CD4-positive, alpha-beta T cell treated with Interleukin-2 at 100 ng/mL for 4 hours (primary cell): ENCODE measurements around the gene GGTA1.
A peak's percentile ranks its signal among the peaks of the same experiment; 100 is the strongest.
"Not testable (repeated sequence)": the region's sequence is repeated elsewhere in the genome, so short reads cannot be mapped to it uniquely, and the experiment has no call there.

Experiments
- DNase-seq: peaks from one replicate; pipeline ENCODE4 v3.0.0-alpha.2; 2020; ENCODE audit warnings: low spot score

The GGTA1 gene

GRCh38 chr9:121458449-121458848 is 41.2 kb downstream of the GGTA1 start:
- not testable (repeated sequence) for DNase-seq

GRCh38 chr9:121455527-121456239 is 44.0 kb downstream of the GGTA1 start:
- peak; percentile 15 for DNase-seq

GRCh38 chr9:121454972-121455371 is 44.7 kb downstream of the GGTA1 start:
- no peak for DNase-seq

GRCh38 chr9:121453232-121453892 is 46.3 kb downstream of the GGTA1 start:
- no peak for DNase-seq

GRCh38 chr9:121452085-121452484 is 47.6 kb downstream of the GGTA1 start:
- DNase-seq, result no peak

- no peak for DNase-seq
Observed at GRCh38 chr9:121451586-121451985, 48.1 kb downstream of the GGTA1 start.

GRCh38 chr9:121450241-121450640 is 49.4 kb downstream of the GGTA1 start:
- DNase-seq, result no peak

- no peak for DNase-seq
Observed at GRCh38 chr9:121449786-121450185, 49.9 kb downstream of the GGTA1 start.

- DNase-seq, result no peak
Observed at GRCh38 chr9:121447321-121447834, 52.3 kb downstream of the GGTA1 start.

GRCh38 chr9:121445986-121446385 is 53.7 kb downstream of the GGTA1 start:
- DNase-seq, result no peak

- DNase-seq, result no peak
Observed at GRCh38 chr9:121443981-121444380, 55.7 kb downstream of the GGTA1 start.

GRCh38 chr9:121441165-121441564 is 58.5 kb downstream of the GGTA1 start:
- no peak for DNase-seq

GRCh38 chr9:121439711-121440664 is 59.7 kb downstream of the GGTA1 start:
- no peak for DNase-seq

- no peak for DNase-seq
Observed at GRCh38 chr9:121439016-121439415, 60.6 kb downstream of the GGTA1 start.

- DNase-seq, result no peak
Observed at GRCh38 chr9:121437891-121438290, 61.8 kb downstream of the GGTA1 start.

- DNase-seq, result not testable (repeated sequence)
Observed at GRCh38 chr9:121437046-121437445, 62.6 kb downstream of the GGTA1 start.

GRCh38 chr9:121434969-121435368 is 64.7 kb downstream of the GGTA1 start:
- no peak for DNase-seq

- no peak for DNase-seq
Observed at GRCh38 chr9:121427899-121428298, 71.7 kb downstream of the GGTA1 start.

GRCh38 chr9:121424024-121424432 is 75.6 kb downstream of the GGTA1 start:
- no peak for DNase-seq

- DNase-seq, result no peak
Observed at GRCh38 chr9:121411993-121412392, 87.7 kb downstream of the GGTA1 start.

- no peak for DNase-seq
Observed at GRCh38 chr9:121405899-121406298, 93.7 kb downstream of the GGTA1 start.
